Large intestine (tissue), 1 donor: ENCODE data around the gene ZNF653. TPM values are rescaled to one million over a fixed set of nuclear protein-coding genes. Genes with fewer than 3 reads are reported as not detected.

Source experiments
- polyA plus RNA-seq: library from polyadenylated mRNA; unstranded; fragments of 120-200 nt; gene quantifications from one replicate; pipeline ENCODE4 v1.2.1, GENCODE V29; 2013

ZNF653 gene
- polyA plus RNA-seq, 1 donor, result 8.7 TPM

Other genes with a start within 250 kb of the ZNF653 start
- gene DOCK6, start 243.3 kb downstream of the ZNF653 start, polyA plus RNA-seq, result 48.3 TPM
- not detected for gene TSPAN16, start 209.7 kb downstream of the ZNF653 start, polyA plus RNA-seq
- gene RAB3D, start 166.2 kb downstream of the ZNF653 start, polyA plus RNA-seq, result 82.9 TPM
- gene TMEM205, start 159.6 kb downstream of the ZNF653 start, polyA plus RNA-seq, result 111 TPM
- gene CCDC159, start 159.3 kb downstream of the ZNF653 start, polyA plus RNA-seq, result 48.0 TPM
- gene PLPPR2, start 150.4 kb downstream of the ZNF653 start, polyA plus RNA-seq, result 17.8 TPM
- 2.8 TPM for gene SWSAP1, start 131.2 kb downstream of the ZNF653 start, polyA plus RNA-seq
- gene EPOR, start 121.5 kb downstream of the ZNF653 start, polyA plus RNA-seq, result 12.0 TPM
- gene RGL3, start 86.5 kb downstream of the ZNF653 start, polyA plus RNA-seq, result 5.3 TPM
- gene ODAD3, start 70.7 kb downstream of the ZNF653 start, polyA plus RNA-seq, result 0.79 TPM
- gene PRKCSH, start 70.2 kb downstream of the ZNF653 start, polyA plus RNA-seq, result 380 TPM
- 4.2 TPM for gene ELAVL3, start 24.8 kb downstream of the ZNF653 start, polyA plus RNA-seq
- 43.2 TPM for gene ECSIT, start 23.3 kb upstream of the ZNF653 start, polyA plus RNA-seq
- 119 TPM for gene CNN1, start 33.0 kb upstream of the ZNF653 start, polyA plus RNA-seq
- 44.7 TPM for gene ELOF1, start 53.4 kb upstream of the ZNF653 start, polyA plus RNA-seq
- gene ACP5, start 71.8 kb upstream of the ZNF653 start, polyA plus RNA-seq, result 118 TPM
- gene ZNF627, start 91.6 kb upstream of the ZNF653 start, polyA plus RNA-seq, result 15.6 TPM
- 7.7 TPM for gene ZNF823, start 233.1 kb upstream of the ZNF653 start, polyA plus RNA-seq